Ovary (tissue), 3 donors: ENCODE results near the gene FGFR2.

Source experiments
- EP300 ChIP-seq: sonication (generic); formaldehyde crosslinking; IDR thresholded peaks from one replicate; pipeline ENCODE4 v1.6.1; 2017; ENCODE audit warnings: antibody characterized with exemption
- POLR2A ChIP-seq: fragments of 450-650 bp; IDR thresholded peaks from one replicate; pipeline ENCODE4 v1.6.1; 2017; ENCODE audit warnings: antibody characterized with exemption, mild to moderate bottlenecking, moderate library complexity
- TF ChIP-seq, protein P1 (sequence below), 3 donors: fragments of 450-650 bp in 2 of 3; fragments of 200-600 bp in 1 of 3; IDR thresholded peaks; one replicate each; pipeline versions ENCODE4 v1.5.1 to v1.8.0; 2016 to 2022; ENCODE audit warnings: antibody characterized with exemption in 3 of 3, mild to moderate bottlenecking in 1 of 3
- donor health status: DM: no; HTN: no; CAD: no.

DNA sequence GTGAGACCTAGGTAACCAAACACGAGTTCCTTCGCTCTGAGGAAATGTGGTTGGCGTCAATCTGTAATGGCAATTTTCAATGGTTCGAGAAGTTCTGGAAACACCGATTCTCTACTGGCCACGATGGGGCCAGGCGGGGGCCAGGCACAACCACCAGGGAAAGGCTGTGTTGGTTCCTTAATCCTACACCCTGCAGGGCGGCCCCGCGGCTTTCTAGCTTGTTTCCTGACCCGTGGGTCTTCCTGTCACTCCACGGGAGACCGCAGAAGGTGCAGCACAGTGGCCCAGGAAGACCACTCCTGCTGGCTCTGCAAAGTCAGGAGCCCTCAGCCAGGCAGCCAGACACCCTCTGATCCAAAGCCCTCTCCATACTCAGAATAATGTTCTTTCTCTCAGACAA, 113.4 kb downstream of the FGFR2 start:
- no peak for TF ChIP-seq POLR2A
- TF ChIP-seq, protein P1, sequence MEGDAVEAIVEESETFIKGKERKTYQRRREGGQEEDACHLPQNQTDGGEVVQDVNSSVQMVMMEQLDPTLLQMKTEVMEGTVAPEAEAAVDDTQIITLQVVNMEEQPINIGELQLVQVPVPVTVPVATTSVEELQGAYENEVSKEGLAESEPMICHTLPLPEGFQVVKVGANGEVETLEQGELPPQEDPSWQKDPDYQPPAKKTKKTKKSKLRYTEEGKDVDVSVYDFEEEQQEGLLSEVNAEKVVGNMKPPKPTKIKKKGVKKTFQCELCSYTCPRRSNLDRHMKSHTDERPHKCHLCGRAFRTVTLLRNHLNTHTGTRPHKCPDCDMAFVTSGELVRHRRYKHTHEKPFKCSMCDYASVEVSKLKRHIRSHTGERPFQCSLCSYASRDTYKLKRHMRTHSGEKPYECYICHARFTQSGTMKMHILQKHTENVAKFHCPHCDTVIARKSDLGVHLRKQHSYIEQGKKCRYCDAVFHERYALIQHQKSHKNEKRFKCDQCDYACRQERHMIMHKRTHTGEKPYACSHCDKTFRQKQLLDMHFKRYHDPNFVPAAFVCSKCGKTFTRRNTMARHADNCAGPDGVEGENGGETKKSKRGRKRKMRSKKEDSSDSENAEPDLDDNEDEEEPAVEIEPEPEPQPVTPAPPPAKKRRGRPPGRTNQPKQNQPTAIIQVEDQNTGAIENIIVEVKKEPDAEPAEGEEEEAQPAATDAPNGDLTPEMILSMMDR (IDR thresholded peaks at IDR 0.05) = no peak
- no peak for TF ChIP-seq EP300
